Right lobe of liver (tissue), 4 donors: ENCODE measurements around the gene GRPEL2.

Experiments used
- POLR2A ChIP-seq: fragments of 450-650 bp; IDR thresholded peaks from one replicate; pipeline ENCODE4 v1.6.1; 2017; ENCODE audit warnings: antibody characterized with exemption, mild to moderate bottlenecking
- TF ChIP-seq, protein P1 (sequence below), 4 donors: fragments of 200-600 bp in 3 of 4; fragments of 450-650 bp in 1 of 4; IDR thresholded peaks; one replicate each; pipeline versions ENCODE4 v1.5.1 to v1.8.0; 2016 to 2022; ENCODE audit warnings: antibody characterized with exemption in 4 of 4, mild to moderate bottlenecking in 2 of 4
- donor health status: DM: no; HTN: no; CAD: no.
- donor health status: DM: no; HTN: no; CAD: no.
- donor health status: DM: no; HTN: yes; CAD: no.

- TF ChIP-seq POLR2A = no peak
- TF ChIP-seq, protein P1, sequence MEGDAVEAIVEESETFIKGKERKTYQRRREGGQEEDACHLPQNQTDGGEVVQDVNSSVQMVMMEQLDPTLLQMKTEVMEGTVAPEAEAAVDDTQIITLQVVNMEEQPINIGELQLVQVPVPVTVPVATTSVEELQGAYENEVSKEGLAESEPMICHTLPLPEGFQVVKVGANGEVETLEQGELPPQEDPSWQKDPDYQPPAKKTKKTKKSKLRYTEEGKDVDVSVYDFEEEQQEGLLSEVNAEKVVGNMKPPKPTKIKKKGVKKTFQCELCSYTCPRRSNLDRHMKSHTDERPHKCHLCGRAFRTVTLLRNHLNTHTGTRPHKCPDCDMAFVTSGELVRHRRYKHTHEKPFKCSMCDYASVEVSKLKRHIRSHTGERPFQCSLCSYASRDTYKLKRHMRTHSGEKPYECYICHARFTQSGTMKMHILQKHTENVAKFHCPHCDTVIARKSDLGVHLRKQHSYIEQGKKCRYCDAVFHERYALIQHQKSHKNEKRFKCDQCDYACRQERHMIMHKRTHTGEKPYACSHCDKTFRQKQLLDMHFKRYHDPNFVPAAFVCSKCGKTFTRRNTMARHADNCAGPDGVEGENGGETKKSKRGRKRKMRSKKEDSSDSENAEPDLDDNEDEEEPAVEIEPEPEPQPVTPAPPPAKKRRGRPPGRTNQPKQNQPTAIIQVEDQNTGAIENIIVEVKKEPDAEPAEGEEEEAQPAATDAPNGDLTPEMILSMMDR (IDR thresholded peaks at IDR 0.05) = no peak
Observed at GRCh38 chr5:149353911-149354310, 8.6 kb downstream of the GRPEL2 start.
